HepG2 (cell line): Measurements from ENCODE around the gene ZNF320.

Source experiments
- CBX1 ChIP-seq: IDR thresholded peaks from one replicate; pipeline ENCODE4 v1.6.1; 2016; ENCODE audit warnings: antibody characterized with exemption, low read depth
- CREB1 ChIP-seq, 2 experiments: fragments of 450-650 bp in 1 of 2; IDR thresholded peaks; 2 replicates each; pipeline ENCODE4 v1.6.1; 2016 to 2017; ENCODE audit warnings: control low read depth in 1 of 2, mild to moderate bottlenecking in 1 of 2, missing compliant biosample characterization in 1 of 2, missing genetic modification characterization in 1 of 2
- FOXA3 ChIP-seq: IDR thresholded peaks from 2 replicates; pipeline ENCODE4 v1.6.1; 2016; ENCODE audit warnings: missing genetic modification reagents, missing compliant biosample characterization
- ZBTB7A ChIP-seq: sonication (generic); formaldehyde crosslinking; IDR thresholded peaks from 2 replicates; pipeline ENCODE4 v1.8.0; 2022; ENCODE audit warnings: mild to moderate bottlenecking, missing genetic modification reagents
- ZNF274 ChIP-seq: sonication (generic); formaldehyde crosslinking; IDR thresholded peaks from 2 replicates; pipeline ENCODE4 v1.5.1; 2020; ENCODE audit warnings: mild to moderate bottlenecking, missing genetic modification reagents
- ZNF530 ChIP-seq: sonication (generic); formaldehyde crosslinking; IDR thresholded peaks from 2 replicates; pipeline ENCODE4 v1.5.0; 2020; ENCODE audit warnings: low read depth, mild to moderate bottlenecking, missing genetic modification reagents
- ZSCAN12 ChIP-seq: sonication (generic); formaldehyde crosslinking; IDR thresholded peaks from 2 replicates; pipeline ENCODE4 v1.9.0; 2021; ENCODE audit warnings: mild to moderate bottlenecking, missing genetic modification reagents
- ZSCAN30 ChIP-seq: sonication (generic); formaldehyde crosslinking; IDR thresholded peaks from 2 replicates; pipeline ENCODE4 v1.5.0; 2020; ENCODE audit warnings: mild to moderate bottlenecking, missing genetic modification reagents
- TF ChIP-seq, protein P1 (sequence below): sonication (generic); formaldehyde crosslinking; IDR thresholded peaks from 2 replicates; pipeline ENCODE4 v1.5.0; 2020; ENCODE audit warnings: missing genetic modification reagents

DNA sequence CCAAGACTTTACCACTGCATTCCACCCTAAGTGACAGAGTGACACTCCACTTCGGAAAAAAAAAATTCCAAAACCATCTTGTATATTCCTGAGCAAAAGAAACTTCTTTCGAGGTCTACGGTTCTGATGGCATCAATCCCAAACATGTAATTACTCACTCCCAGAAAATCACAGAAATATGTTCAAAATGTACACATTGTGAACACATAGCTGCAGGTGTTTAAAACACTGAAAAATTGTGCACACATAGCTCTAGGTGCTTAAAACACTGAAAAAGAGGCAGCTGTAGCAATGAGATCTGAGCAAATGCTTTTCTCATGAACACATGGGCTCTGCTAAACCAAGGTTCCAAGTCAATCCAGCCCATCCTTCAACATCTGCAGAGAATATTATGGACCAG, 26.0 kb downstream of the ZNF320 start:
- TF ChIP-seq, protein P1, sequence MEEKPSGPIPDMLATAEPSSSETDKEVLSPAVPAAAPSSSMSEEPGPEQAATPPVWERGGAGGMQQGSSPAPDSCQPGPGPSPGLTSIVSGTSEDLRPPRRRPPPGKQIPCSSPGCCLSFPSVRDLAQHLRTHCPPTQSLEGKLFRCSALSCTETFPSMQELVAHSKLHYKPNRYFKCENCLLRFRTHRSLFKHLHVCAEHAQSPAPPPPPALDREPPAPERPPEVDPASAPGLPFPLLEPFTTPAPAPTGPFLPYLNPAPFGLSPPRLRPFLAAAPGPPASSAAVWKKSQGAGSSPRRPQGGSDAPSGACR (CRISPR knock-in tag), result no peak
- TF ChIP-seq ZBTB7A (CRISPR knock-in tag), result no peak
- TF ChIP-seq ZSCAN12 (CRISPR knock-in tag), result no peak
- TF ChIP-seq ZNF530 (CRISPR knock-in tag), result no peak
- no peak for TF ChIP-seq FOXA3 (CRISPR knock-in tag)
- no peak for TF ChIP-seq CREB1 (IDR thresholded peaks at IDR 0.05)
- TF ChIP-seq CREB1 (CRISPR knock-in tag; IDR thresholded peaks at IDR 0.05), result no peak
- TF ChIP-seq ZNF274 (CRISPR knock-in tag), result no peak
- TF ChIP-seq ZSCAN30 (CRISPR knock-in tag), result no peak
- no peak for TF ChIP-seq CBX1
